A549 (cell line): ENCODE data around the gene DLG2.

ENCODE experiments used
- CHD4 ChIP-seq: fragments of 200-600 bp; sonication (generic); IDR thresholded peaks from 2 replicates; pipeline ENCODE4 v1.6.1; 2016; ENCODE audit warnings: antibody characterized with exemption, mild to moderate bottlenecking, borderline replicate concordance
- EP300 ChIP-seq, 2 experiments: fragments of >200 bp; sonication (Bioruptor Twin); formaldehyde crosslinking; IDR thresholded peaks; 2 replicates in 1 of 2; 3 replicates in 1 of 2; pipeline ENCODE4 v1.6.1; 2016 to 2017
- FOSB ChIP-seq: fragments of 250-450 bp; sonication (Bioruptor Pico); IDR thresholded peaks from 2 replicates; pipeline ENCODE4 v1.5.0; 2020; ENCODE audit warnings: mild to moderate bottlenecking, moderate library complexity
- HOXB13 ChIP-seq: fragments of 250-450 bp; sonication (Bioruptor Pico); IDR thresholded peaks from 2 replicates; pipeline ENCODE4 v1.5.0; 2020; ENCODE audit warnings: low read depth, mild to moderate bottlenecking, moderate library complexity
- HOXB5 ChIP-seq: fragments of 250-450 bp; sonication (Bioruptor Pico); IDR thresholded peaks from 2 replicates; pipeline ENCODE4 v1.5.0; 2020; ENCODE audit warnings: mild to moderate bottlenecking, moderate library complexity
- MYC ChIP-seq: IDR thresholded peaks from 2 replicates; pipeline ENCODE4 v1.6.1; 2012; ENCODE audit warnings: mild to moderate bottlenecking, inconsistent platforms, low read length, improper control_type of control experiment, borderline replicate concordance
- NR3C1 ChIP-seq: fragments of >200 bp; sonication (Bioruptor Twin); formaldehyde crosslinking; IDR thresholded peaks from 3 replicates; pipeline ENCODE4 v1.6.1; 2017
- POLR2A ChIP-seq: IDR thresholded peaks from 2 replicates; pipeline ENCODE4 v1.6.1; 2012; ENCODE audit warnings: mild to moderate bottlenecking, low read length
- RAD21 ChIP-seq, 2 experiments: fragments of >200 bp in 1 of 2; sonication (Bioruptor Twin) in 1 of 2; formaldehyde crosslinking in 1 of 2; IDR thresholded peaks in 1 of 2; conservative IDR thresholded peaks in 1 of 2; 2 replicates in 1 of 2; 3 replicates in 1 of 2; pipeline ENCODE4 v1.6.1; 2012 to 2018; ENCODE audit warnings: inconsistent platforms in 1 of 2
- RFX5 ChIP-seq: fragments of 450-650 bp; IDR thresholded peaks from 2 replicates; pipeline ENCODE4 v1.7.1; 2014; ENCODE audit warnings: antibody characterized with exemption, mild to moderate bottlenecking, moderate library complexity
- TP53 ChIP-seq: fragments of 250-450 bp; sonication (Bioruptor Pico); IDR thresholded peaks from 2 replicates; pipeline ENCODE4 v1.5.0; 2021; ENCODE audit warnings: mild to moderate bottlenecking, moderate library complexity
- TF ChIP-seq, protein P1 (sequence below): fragments of >200 bp; sonication (Bioruptor Twin); formaldehyde crosslinking; IDR thresholded peaks from 3 replicates; pipeline ENCODE4 v1.5.1; 2016
- TF ChIP-seq, protein P2 (sequence below): fragments of >200 bp; sonication (Bioruptor Twin); formaldehyde crosslinking; IDR thresholded peaks from 2 replicates; pipeline ENCODE4 v1.6.1; 2016

DNA sequence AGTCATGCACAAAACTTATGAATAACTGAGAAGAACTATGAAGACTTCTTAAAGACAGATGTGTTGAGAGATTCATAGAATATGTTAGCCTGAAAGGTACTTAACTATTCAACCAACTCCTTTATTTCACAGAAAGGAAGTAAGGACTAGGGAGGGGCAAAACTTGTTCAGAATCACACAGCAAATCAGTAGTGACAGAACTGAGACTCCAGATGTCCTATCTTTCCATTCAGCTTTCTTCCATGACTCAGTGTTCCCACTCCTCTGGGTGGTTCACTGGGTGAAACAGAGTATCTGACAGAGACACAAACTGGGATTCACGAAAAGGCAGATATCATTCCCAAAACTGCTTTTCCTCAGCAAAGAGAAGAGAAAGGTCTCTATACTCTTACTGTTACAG lies 1053.3 kb downstream of the DLG2 start:
- no peak for TF ChIP-seq CHD4
- no peak for TF ChIP-seq NR3C1
- TF ChIP-seq EP300 (IDR thresholded peaks at IDR 0.05), result no peak
- no peak for TF ChIP-seq RAD21 (conservative IDR thresholded peaks at IDR 0.05 in 1 of 2, IDR thresholded peaks at IDR 0.05 in 1 of 2)
- TF ChIP-seq, protein P1, sequence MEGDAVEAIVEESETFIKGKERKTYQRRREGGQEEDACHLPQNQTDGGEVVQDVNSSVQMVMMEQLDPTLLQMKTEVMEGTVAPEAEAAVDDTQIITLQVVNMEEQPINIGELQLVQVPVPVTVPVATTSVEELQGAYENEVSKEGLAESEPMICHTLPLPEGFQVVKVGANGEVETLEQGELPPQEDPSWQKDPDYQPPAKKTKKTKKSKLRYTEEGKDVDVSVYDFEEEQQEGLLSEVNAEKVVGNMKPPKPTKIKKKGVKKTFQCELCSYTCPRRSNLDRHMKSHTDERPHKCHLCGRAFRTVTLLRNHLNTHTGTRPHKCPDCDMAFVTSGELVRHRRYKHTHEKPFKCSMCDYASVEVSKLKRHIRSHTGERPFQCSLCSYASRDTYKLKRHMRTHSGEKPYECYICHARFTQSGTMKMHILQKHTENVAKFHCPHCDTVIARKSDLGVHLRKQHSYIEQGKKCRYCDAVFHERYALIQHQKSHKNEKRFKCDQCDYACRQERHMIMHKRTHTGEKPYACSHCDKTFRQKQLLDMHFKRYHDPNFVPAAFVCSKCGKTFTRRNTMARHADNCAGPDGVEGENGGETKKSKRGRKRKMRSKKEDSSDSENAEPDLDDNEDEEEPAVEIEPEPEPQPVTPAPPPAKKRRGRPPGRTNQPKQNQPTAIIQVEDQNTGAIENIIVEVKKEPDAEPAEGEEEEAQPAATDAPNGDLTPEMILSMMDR, result no peak
- TF ChIP-seq MYC, result no peak
- TF ChIP-seq POLR2A, result no peak
- no peak for TF ChIP-seq FOSB
- TF ChIP-seq, protein P2, sequence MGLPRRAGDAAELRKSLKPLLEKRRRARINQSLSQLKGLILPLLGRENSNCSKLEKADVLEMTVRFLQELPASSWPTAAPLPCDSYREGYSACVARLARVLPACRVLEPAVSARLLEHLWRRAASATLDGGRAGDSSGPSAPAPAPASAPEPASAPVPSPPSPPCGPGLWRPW, result no peak
- no peak for TF ChIP-seq HOXB5 (CRISPR knock-in tag)
- TF ChIP-seq TP53 (CRISPR knock-in tag), result no peak
- no peak for TF ChIP-seq HOXB13 (CRISPR knock-in tag)
- TF ChIP-seq RFX5, result no peak
